Measurements from ENCODE around the gene PTPN6. TPM values are rescaled to one million over a fixed set of nuclear protein-coding genes. Genes with fewer than 3 reads are reported as not detected.

The PTPN6 gene
- total and polyA plus RNA-seq, 2 of the 8 experiments (the other 6 are each of a cell fraction or from before 2014, with no cell fraction given): 16.3 to 28.4 TPM

GRCh38 chr12:6979021-6979420, 27.9 kb downstream of the PTPN6 start:
- Histone ChIP-seq H2BK15ac (ENCODE audit: low read length) (no peak overlapping the region), H2BK12ac (ENCODE audit: low read depth, low read length) (no peak overlapping the region), H2BK20ac (ENCODE audit: low read length) (no peak overlapping the region), H3K9me3 (ENCODE audit: insufficient read depth in 2 of 2, low read depth in 1 of 2, low read length in 1 of 2) (no peaks in the 10 kb centered on the region), H3K27ac (ENCODE audit: low read depth, low read length) (no peak overlapping the region), H3K4me3 (ENCODE audit: extremely low read depth in 1 of 4, insufficient read depth in 2 of 4, low read depth in 3 of 4, low read length in 4 of 4) (no peak overlapping the region), H3K79me2 (ENCODE audit: control insufficient read depth in 1 of 2, insufficient read depth in 2 of 2, low read length in 2 of 2) (no peaks in the 10 kb centered on the region), H3K4me1 (replicated peaks in 1 of 4; ENCODE audit: control insufficient read depth in 3 of 4, insufficient read depth in 4 of 4, low read length in 3 of 4) (peaks cover 0 to 6% (median under 1%) of the 10 kb centered on the region in 4 experiments; a peak in 2 of 7 replicates), H4K5ac (ENCODE audit: insufficient read length, low read depth, low read length) (no peak overlapping the region), H3K23ac (ENCODE audit: insufficient read length) (no peak overlapping the region), H3K23me2 (ENCODE audit: low read depth, low read length) (no peaks in the 10 kb centered on the region), H2BK120ac (replicated peaks; ENCODE audit: low read depth, low read length) (no peak overlapping the region), H3K36me3 (ENCODE audit: control insufficient read depth in 2 of 4, insufficient read depth in 4 of 4, low read length in 3 of 4) (peaks cover 27 to 87% (median 53%) of the 10 kb centered on the region in 4 experiments), H3K56ac (replicated peaks; ENCODE audit: insufficient read length, low read depth, low read length) (no peak overlapping the region), H2BK5ac (ENCODE audit: low read depth, low read length) (no peak overlapping the region), H3K4me2 (ENCODE audit: insufficient read depth in 1 of 2, low read depth in 2 of 2, low read length in 2 of 2) (no peak overlapping the region), H3K14ac (ENCODE audit: insufficient read length) (no peak overlapping the region), H3K9ac (replicated peaks in 1 of 4; ENCODE audit: extremely low read depth in 1 of 4, low read depth in 3 of 4, low read length in 3 of 4) (no peak overlapping the region), H2AK5ac (ENCODE audit: low read depth, low read length) (no peak overlapping the region), H4K91ac (replicated peaks; ENCODE audit: insufficient read length, low read length) (no peak overlapping the region), H2AFZ (ENCODE audit: low read length) (no peak overlapping the region), H3K27me3 (replicated peaks in 1 of 4; ENCODE audit: control insufficient read depth in 3 of 4, extremely low read depth in 1 of 4, insufficient read depth in 3 of 4, low read length in 3 of 4) (no peaks in the 10 kb centered on the region), H4K20me1 (replicated peaks in 1 of 2; ENCODE audit: control insufficient read depth in 1 of 2, insufficient read depth in 2 of 2, low read length in 2 of 2) (peaks cover 6 to 9% of the 10 kb centered on the region in 2 experiments), H3K79me1 (ENCODE audit: low read depth, low read length) (0 out of 2 replicates have a peak, but pooled peaks cover 2% of the 10 kb centered on the region), H3K4ac (replicated peaks; ENCODE audit: insufficient read length, low read depth, low read length) (no peak overlapping the region), H3K18ac (ENCODE audit: extremely low read depth, low read length) (no peak overlapping the region), H4K8ac (ENCODE audit: extremely low read depth, insufficient read depth, low read length) (no peak overlapping the region)
- WGBS, 2 experiments (ENCODE audit: extremely low coverage in 1 of 2, insufficient coverage in 1 of 2, insufficient read length in 1 of 2, insufficient replicate concordance in 2 of 2, low coverage in 1 of 2, low lambda C conversion rate in 2 of 2, missing lambda C conversion rate in 1 of 2): 96% methylated on average over 6 of the region's 6 CpGs; no CpG with 5 or more reads in 1 of the 2 experiments
- FAIRE-seq (no peak), DNase-seq (ENCODE audit: low read depth in 1 of 2, low spot score in 2 of 2) (no peak)
- TF ChIP-seq TCF12 (IDR thresholded peaks at IDR 0.05; ENCODE audit: low read depth, low read length): no peak
- TF ChIP-seq POLR2A (IDR thresholded peaks at IDR 0.05; ENCODE audit: control extremely low read depth in 1 of 2, low read depth in 2 of 2, low read length in 2 of 2): peak in 1 of 2 experiments; percentile 8; a peak in 1 of 3 replicates
- ChIA-PET CTCF (ENCODE audit: partially characterized antibody) (interaction anchor here (0.8 to 1.4 kb wide), 3 partner anchors 13 to 112 kb away, joined by 3 to 4 read pairs (median 3); no protein-coding TSS in a partner anchor), POLR2A (ENCODE audit: partially characterized antibody) (interaction anchor here (1.1 to 30.5 kb wide), 10 partner anchors 10 to 151 kb away, joined by 3 to 1596 read pairs (median 4); partner anchors contain the start of genes ATN1, C12orf57, CLSTN3 and PTPN6)
